Measurements from ENCODE around the gene BRCC3.
"Not testable (repeated sequence)": the region's sequence is repeated elsewhere in the genome, so short reads cannot be mapped to it uniquely, and the experiment has no call there.

The BRCC3 gene

GRCh38 chrX:155144926-155145325 is 73.6 kb downstream of the BRCC3 start:
- DNase-seq: no peak

- not testable (repeated sequence) for DNase-seq
Observed at GRCh38 chrX:155147612-155148011, 76.3 kb downstream of the BRCC3 start.

GRCh38 chrX:155148166-155148565 is 76.9 kb downstream of the BRCC3 start:
- DNase-seq: not testable (repeated sequence)

- DNase-seq: peak in 2 of 3 experiments; percentile 31 to 48
Observed at GRCh38 chrX:155148724-155149537, 77.6 kb downstream of the BRCC3 start.

- no peak for DNase-seq
Observed at GRCh38 chrX:155169881-155170280, 98.6 kb downstream of the BRCC3 start.
